Measurements from ENCODE around the gene PDAP1.
A peak's percentile ranks its signal among the peaks of the same experiment; 100 is the strongest.

PDAP1 gene

DNA sequence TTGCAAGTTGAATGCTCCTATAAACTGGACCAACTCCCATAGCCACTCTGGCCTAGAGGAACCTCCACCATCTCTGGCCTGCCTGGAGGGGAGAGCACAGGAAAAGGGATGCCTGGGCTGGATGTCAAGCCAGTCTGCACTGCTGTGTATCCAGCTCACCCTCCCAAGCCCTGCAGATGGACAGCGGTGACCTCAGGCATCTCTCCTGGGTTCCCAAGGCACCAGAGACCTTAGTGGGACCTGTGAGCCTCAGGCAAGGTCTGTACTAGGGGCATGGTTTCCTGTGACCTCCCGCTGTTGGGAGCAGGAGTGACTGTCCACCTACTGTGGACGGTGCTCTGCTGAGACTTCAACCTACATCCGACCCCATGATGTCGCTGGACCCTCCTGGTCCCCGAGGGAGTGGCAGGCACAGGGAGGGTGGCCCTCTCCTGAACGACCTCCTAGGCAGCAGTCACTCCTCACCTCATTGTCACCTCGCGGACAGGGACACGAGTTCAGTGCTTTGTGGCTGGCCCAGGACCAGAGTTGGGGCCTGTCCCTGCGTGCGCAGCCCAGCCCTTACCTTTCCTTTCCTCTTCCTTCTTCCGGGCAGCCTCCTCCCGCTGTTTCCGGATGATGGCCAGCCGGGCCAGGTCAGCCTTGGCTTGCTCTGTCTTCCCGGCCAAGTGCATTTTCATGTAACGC lies 11.0 kb downstream of the PDAP1 start:
- Histone ChIP-seq H3K27ac (ENCODE audit: insufficient read depth in 1 of 2, low read depth in 1 of 2, low read length in 2 of 2, poor library complexity in 1 of 2, severe bottlenecking in 2 of 2) (no peak overlapping the region), H3K9me3 (ENCODE audit: control extremely low read depth in 1 of 5, control insufficient read depth in 4 of 5, insufficient read depth in 2 of 5, low read depth in 1 of 5, low read length in 4 of 5) (no peaks in the 10 kb centered on the region), H3K36me3 (ENCODE audit: control insufficient read depth in 4 of 4, insufficient read depth in 4 of 4, low read length in 3 of 4) (peaks cover 14 to 86% (median 65%) of the 10 kb centered on the region in 4 experiments), H3K4me1 (ENCODE audit: control extremely low read depth in 1 of 4, control insufficient read depth in 4 of 4, insufficient read depth in 4 of 4, low read length in 3 of 4) (peaks cover 0 to 13% (median 5%) of the 10 kb centered on the region in 4 experiments), H3K4me3 (ENCODE audit: control insufficient read depth in 1 of 7, extremely low read depth in 1 of 7, insufficient read depth in 4 of 7, low read depth in 2 of 7, low read length in 6 of 7) (no peak overlapping the region), H3K27me3 (replicated peaks in 2 of 5; ENCODE audit: control insufficient read depth in 4 of 5, insufficient read depth in 5 of 5, low read length in 4 of 5) (no peaks in the 10 kb centered on the region)
- CTCF ChIA-PET = interaction anchor here (1.0 kb wide), 1 partner anchor 18 kb away, joined by 3 read pairs; no protein-coding TSS in a partner anchor
- POLR2A ChIA-PET = interaction anchor here (0.6 kb wide), 1 partner anchor 39 kb away, joined by 3 read pairs; no protein-coding TSS in a partner anchor
- 96% methylated on average over 14 of the region's 18 CpGs for whole genome bisulfite sequencing (ENCODE audit: insufficient coverage)
- DNase-seq = no peak

DNA sequence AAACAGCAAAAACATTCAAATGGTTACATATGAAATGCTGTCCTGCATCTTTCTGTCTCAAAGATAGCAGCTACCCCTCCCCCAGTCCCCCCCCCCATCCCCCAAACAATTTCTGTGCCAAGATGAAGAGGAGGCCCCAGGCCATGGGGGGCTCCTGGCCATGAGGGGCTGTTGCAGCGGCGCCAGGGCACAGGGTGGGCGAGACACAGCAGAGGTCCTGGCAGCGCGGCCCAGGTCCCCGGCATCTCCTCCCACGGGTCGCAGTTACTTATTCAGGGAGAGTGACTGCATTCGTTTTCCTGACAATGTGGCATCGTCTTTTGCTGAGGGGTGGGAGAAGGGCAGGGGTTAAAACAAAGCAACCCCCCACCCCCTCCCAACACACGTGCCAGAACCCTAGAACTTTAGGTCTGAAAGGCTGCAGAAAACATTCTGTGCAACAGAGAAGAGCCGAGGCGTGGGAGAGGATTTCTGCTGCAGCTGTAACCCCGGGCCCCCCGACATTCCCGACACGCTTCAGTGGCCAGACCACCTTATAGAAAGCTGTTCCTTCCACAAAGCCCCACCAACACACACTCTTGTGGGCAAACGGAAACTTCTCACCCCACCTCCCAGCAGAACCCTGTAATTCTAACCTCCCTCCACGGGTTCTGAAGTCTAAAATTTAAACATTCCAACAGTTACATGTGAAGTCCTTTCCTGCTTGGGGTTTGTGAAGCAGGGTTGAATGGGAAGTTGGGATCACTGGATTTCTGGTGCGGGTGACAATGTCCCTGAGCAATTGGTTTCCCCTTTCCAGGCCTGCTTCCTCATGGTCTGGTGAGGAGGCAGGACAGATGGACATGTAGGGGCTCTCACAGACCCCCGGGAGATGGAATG lies 11.7 kb downstream of the PDAP1 start:
- ChIA-PET POLR2A (no interaction called here), CTCF (interaction anchor here (1.1 kb wide), 1 partner anchor 31 kb away, joined by 3 read pairs; no protein-coding TSS in a partner anchor)
- Histone ChIP-seq H3K27ac (ENCODE audit: insufficient read depth in 1 of 2, low read depth in 1 of 2, low read length in 2 of 2, poor library complexity in 1 of 2, severe bottlenecking in 2 of 2) (no peak overlapping the region), H3K9me3 (ENCODE audit: control extremely low read depth in 1 of 5, control insufficient read depth in 4 of 5, insufficient read depth in 2 of 5, low read depth in 1 of 5, low read length in 4 of 5) (no peaks in the 10 kb centered on the region), H3K27me3 (replicated peaks in 2 of 5; ENCODE audit: control insufficient read depth in 4 of 5, insufficient read depth in 5 of 5, low read length in 4 of 5) (no peaks in the 10 kb centered on the region), H3K4me1 (ENCODE audit: control extremely low read depth in 1 of 4, control insufficient read depth in 4 of 4, insufficient read depth in 4 of 4, low read length in 3 of 4) (peaks cover 0 to 19% (median 5%) of the 10 kb centered on the region in 4 experiments), H3K4me3 (ENCODE audit: control insufficient read depth in 1 of 7, extremely low read depth in 1 of 7, insufficient read depth in 4 of 7, low read depth in 2 of 7, low read length in 6 of 7) (no peak overlapping the region), H3K36me3 (ENCODE audit: control insufficient read depth in 4 of 4, insufficient read depth in 4 of 4, low read length in 3 of 4) (peaks cover 14 to 91% (median 67%) of the 10 kb centered on the region in 4 experiments)
- DNase-seq = no peak
- WGBS (ENCODE audit: insufficient coverage) = 95% methylated on average over 15 of the region's 21 CpGs

DNA sequence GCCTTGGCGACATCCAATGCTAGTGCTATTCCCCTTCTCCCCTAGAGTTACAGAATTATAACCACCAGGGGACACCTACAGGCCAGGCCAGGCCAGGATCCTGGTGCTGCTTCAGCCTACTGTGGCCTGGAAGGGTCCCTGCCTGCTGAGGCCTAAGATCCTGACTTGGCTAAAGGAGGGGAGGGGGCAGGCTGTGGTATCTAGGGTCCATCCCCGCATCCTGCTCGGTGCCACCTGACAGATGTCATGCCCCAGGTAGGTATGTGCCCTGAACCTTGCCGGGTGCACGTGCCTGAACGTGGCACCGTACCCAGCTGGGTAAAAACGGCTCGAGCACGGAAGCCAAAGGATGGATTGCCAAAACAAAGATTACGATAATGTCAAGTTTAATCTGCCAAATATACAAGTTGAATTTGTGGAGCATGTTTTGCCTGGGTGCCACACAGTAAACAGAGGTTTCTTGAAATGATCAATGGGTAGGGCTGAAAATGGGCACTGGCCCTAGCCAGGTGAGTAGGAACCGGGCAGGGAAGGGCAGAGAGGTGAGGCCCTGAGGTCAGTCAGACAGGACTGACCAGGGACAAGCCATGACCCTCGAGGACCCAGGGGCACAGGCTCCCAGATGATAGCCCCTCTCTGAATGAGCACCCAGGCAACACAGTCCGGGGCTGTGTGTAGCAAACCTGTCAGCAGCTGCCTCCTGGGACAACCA lies 12.6 kb downstream of the PDAP1 start:
- peaks cover 12 to 94% (median 65%) of the 10 kb centered on the region in 4 experiments for H3K36me3 ChIP-seq (ENCODE audit: control insufficient read depth in 4 of 4, insufficient read depth in 4 of 4, low read length in 3 of 4)
- no peak for DNase-seq
- H3K9me3 ChIP-seq (ENCODE audit: control extremely low read depth in 1 of 5, control insufficient read depth in 4 of 5, insufficient read depth in 2 of 5, low read depth in 1 of 5, low read length in 4 of 5) = no peaks in the 10 kb centered on the region
- peaks cover 0 to 19% (median 5%) of the 10 kb centered on the region in 4 experiments for H3K4me1 ChIP-seq (ENCODE audit: control extremely low read depth in 1 of 4, control insufficient read depth in 4 of 4, insufficient read depth in 4 of 4, low read length in 3 of 4)
- H3K27me3 ChIP-seq (replicated peaks in 2 of 5; ENCODE audit: control insufficient read depth in 4 of 5, insufficient read depth in 5 of 5, low read length in 4 of 5) = no peaks in the 10 kb centered on the region
- POLR2A ChIA-PET = no interaction called here
- no peak overlapping the region for H3K27ac ChIP-seq (ENCODE audit: insufficient read depth in 1 of 2, low read depth in 1 of 2, low read length in 2 of 2, poor library complexity in 1 of 2, severe bottlenecking in 2 of 2)
- no peak overlapping the region for H3K4me3 ChIP-seq (ENCODE audit: control insufficient read depth in 1 of 7, extremely low read depth in 1 of 7, insufficient read depth in 4 of 7, low read depth in 2 of 7, low read length in 6 of 7)
- WGBS (ENCODE audit: insufficient coverage) = 98% methylated on average over 12 of the region's 14 CpGs
- CTCF ChIA-PET = interaction anchor here (1.1 kb wide), 1 partner anchor 30 kb away, joined by 3 read pairs; no protein-coding TSS in a partner anchor

DNA sequence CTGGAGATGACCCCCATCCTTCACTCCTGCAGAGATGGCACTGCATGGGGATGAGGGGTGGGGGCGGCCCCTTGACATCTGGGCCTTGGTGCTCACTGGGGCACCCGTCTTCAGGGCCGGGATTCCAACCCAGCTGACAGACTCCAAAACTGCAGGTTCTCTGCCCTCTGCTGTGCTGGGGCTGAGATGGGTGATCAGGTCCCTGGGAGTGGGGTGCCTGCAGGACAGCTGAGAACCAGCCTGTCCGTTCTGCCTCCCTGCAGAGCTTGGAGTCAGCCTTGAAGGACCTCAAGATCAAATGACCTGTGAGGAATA lies 14.3 kb downstream of the PDAP1 start:
- WGBS (ENCODE audit: insufficient coverage) = 100% methylated on average over 4 of the region's 4 CpGs
- ChIA-PET POLR2A (interaction anchor here (1.0 to 1.1 kb wide), 2 partner anchors 15 to 19 kb away, joined by 3 read pairs; partner anchors contain the start of gene BUD31), CTCF (interaction anchor here (0.7 to 1.4 kb wide), 3 partner anchors 13 to 29 kb away, joined by 3 to 4 read pairs (median 3); partner anchors contain the start of gene ARPC1B)
- no peak overlapping the region for H3K27ac ChIP-seq (ENCODE audit: insufficient read depth in 1 of 2, low read depth in 1 of 2, low read length in 2 of 2, poor library complexity in 1 of 2, severe bottlenecking in 2 of 2)
- H3K9me3 ChIP-seq (ENCODE audit: control extremely low read depth in 1 of 5, control insufficient read depth in 4 of 5, insufficient read depth in 2 of 5, low read depth in 1 of 5, low read length in 4 of 5) = no peaks in the 10 kb centered on the region
- H3K36me3 ChIP-seq (ENCODE audit: control insufficient read depth in 4 of 4, insufficient read depth in 4 of 4, low read length in 3 of 4) = peaks cover 6 to 94% (median 62%) of the 10 kb centered on the region in 4 experiments
- no peak overlapping the region for H3K4me3 ChIP-seq (ENCODE audit: control insufficient read depth in 1 of 7, extremely low read depth in 1 of 7, insufficient read depth in 4 of 7, low read depth in 2 of 7, low read length in 6 of 7)
- no peak for DNase-seq
- no peaks in the 10 kb centered on the region for H3K27me3 ChIP-seq (replicated peaks in 2 of 5; ENCODE audit: control insufficient read depth in 4 of 5, insufficient read depth in 5 of 5, low read length in 4 of 5)
- peaks cover 0 to 19% (median 5%) of the 10 kb centered on the region in 4 experiments for H3K4me1 ChIP-seq (ENCODE audit: control extremely low read depth in 1 of 4, control insufficient read depth in 4 of 4, insufficient read depth in 4 of 4, low read length in 3 of 4)

DNA sequence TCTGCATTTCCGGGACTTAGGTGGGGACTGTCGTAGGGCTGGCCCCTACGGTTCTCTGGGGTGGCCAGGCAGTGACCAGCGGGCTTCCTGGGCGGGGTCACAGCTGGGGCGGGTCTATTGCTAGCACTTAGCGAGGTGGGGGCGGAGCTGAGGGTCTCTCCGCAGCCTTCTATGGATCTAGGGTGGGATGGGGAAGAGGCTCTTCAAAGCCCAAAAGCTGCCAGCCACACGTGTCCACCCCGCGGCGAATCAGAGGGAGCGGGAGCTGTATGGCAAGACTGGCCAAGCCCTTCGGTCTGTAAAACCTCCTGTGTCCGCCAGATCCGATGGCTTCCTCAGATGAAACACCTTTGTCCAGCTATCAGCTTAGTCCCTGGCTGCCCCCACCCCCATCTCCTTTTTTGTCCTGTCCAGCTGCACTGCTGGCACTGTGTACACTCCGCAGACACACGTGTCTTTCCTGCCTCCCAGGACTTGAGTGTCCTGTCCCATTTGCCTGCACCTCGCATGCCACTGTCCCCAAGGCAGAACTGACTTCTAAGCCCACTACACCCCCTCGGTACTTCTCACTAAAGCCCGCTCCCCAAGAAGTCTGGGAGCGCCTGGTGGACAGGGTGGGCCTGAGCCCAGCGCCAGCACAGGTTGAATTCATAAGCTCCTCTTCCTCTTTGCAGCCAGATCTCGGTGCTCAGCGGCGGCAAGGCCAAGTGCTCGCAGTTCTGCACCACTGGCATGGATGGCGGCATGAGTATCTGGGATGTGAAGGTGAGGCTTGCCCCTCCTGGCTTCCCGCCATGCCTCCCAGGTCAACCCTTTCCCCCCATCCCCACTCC lies 14.8 kb downstream of the PDAP1 start:
- peak overlapping the region in 6 of 7 experiments; percentile 24 to 78 (median 66) for H3K4me3 ChIP-seq (ENCODE audit: control insufficient read depth in 1 of 7, extremely low read depth in 1 of 7, insufficient read depth in 4 of 7, low read depth in 2 of 7, low read length in 6 of 7)
- peaks cover 0 to 19% (median 5%) of the 10 kb centered on the region in 4 experiments for H3K4me1 ChIP-seq (ENCODE audit: control extremely low read depth in 1 of 4, control insufficient read depth in 4 of 4, insufficient read depth in 4 of 4, low read length in 3 of 4)
- 66% methylated on average over 23 of the region's 30 CpGs for WGBS (ENCODE audit: insufficient coverage)
- H3K27ac ChIP-seq (ENCODE audit: insufficient read depth in 1 of 2, low read depth in 1 of 2, low read length in 2 of 2, poor library complexity in 1 of 2, severe bottlenecking in 2 of 2) = peak overlapping the region in 1 of 2 experiments; percentile 25
- H3K9me3 ChIP-seq (ENCODE audit: control extremely low read depth in 1 of 5, control insufficient read depth in 4 of 5, insufficient read depth in 2 of 5, low read depth in 1 of 5, low read length in 4 of 5) = no peaks in the 10 kb centered on the region
- CTCF ChIA-PET = interaction anchor here (1.1 to 1.4 kb wide), 2 partner anchors 19 to 29 kb away, joined by 3 read pairs; partner anchors contain the start of gene ARPC1B
- POLR2A ChIA-PET = interaction anchor here (1.0 kb wide), 2 partner anchors 15 to 18 kb away, joined by 3 read pairs; partner anchors contain the start of gene BUD31
- no peaks in the 10 kb centered on the region for H3K27me3 ChIP-seq (replicated peaks in 2 of 5; ENCODE audit: control insufficient read depth in 4 of 5, insufficient read depth in 5 of 5, low read length in 4 of 5)
- peaks cover 6 to 89% (median 60%) of the 10 kb centered on the region in 4 experiments for H3K36me3 ChIP-seq (ENCODE audit: control insufficient read depth in 4 of 4, insufficient read depth in 4 of 4, low read length in 3 of 4)
- DNase-seq = no peak

All from common myeloid progenitor, CD34-positive (primary cell).